HL-60 (cell line): ENCODE measurements around the gene ALDH5A1.

ENCODE experiments used
- DNase-seq, 2 experiments: peaks; one replicate each; pipeline ENCODE4 v3.0.0-alpha.2; 2010 to 2020; ENCODE audit warnings: low read depth in 1 of 2, low spot score in 1 of 2
- H3K27ac ChIP-seq: fragments of 250-450 bp; sonication (Bioruptor Pico); replicated peaks from 2 replicates; pipeline ENCODE4 v1.5.1; 2020; ENCODE audit warnings: mild to moderate bottlenecking, moderate library complexity
- H3K27me3 ChIP-seq: fragments of 250-450 bp; sonication (Bioruptor Pico); 2 replicates; pipeline ENCODE4 v1.5.1; 2021; ENCODE audit warnings: mild to moderate bottlenecking, moderate library complexity; ENCODE audit not compliant: insufficient read depth, poor library complexity, severe bottlenecking
- H3K4me3 ChIP-seq: replicated peaks from 2 replicates; pipeline ENCODE4 v1.5.1; 2011; ENCODE audit warnings: mild to moderate bottlenecking, control low read depth, low read length; ENCODE audit not compliant: insufficient read depth
- CTCF ChIP-seq: IDR thresholded peaks from one replicate; pipeline ENCODE4 v1.5.1; 2011; ENCODE audit warnings: low read length, control low read depth, inconsistent platforms; ENCODE audit not compliant: insufficient read depth
- GABPA ChIP-seq: IDR thresholded peaks from 2 replicates; pipeline ENCODE4 v1.6.1; 2012; ENCODE audit warnings: low read depth
- POLR2AphosphoS5 ChIP-seq: IDR thresholded peaks from 2 replicates; pipeline ENCODE4 v1.6.1; 2012; ENCODE audit warnings: low read depth
- REST ChIP-seq: IDR thresholded peaks from 2 replicates; pipeline ENCODE4 v1.6.1; 2012; ENCODE audit warnings: low read depth; ENCODE audit not compliant: insufficient replicate concordance
- SPI1 ChIP-seq: IDR thresholded peaks from 2 replicates; pipeline ENCODE4 v1.6.1; 2012; ENCODE audit warnings: low read depth, mild to moderate bottlenecking, borderline replicate concordance

ALDH5A1 gene

GRCh38 chr6:24501374-24501773, 6.6 kb downstream of the ALDH5A1 start:
- no peak for DNase-seq
- no peak overlapping the region for H3K27ac ChIP-seq
- no peak for TF ChIP-seq REST
- TF ChIP-seq POLR2AphosphoS5: no peak
- TF ChIP-seq CTCF: no peak
- no peak for TF ChIP-seq GABPA
- no peak for TF ChIP-seq SPI1
- H3K4me3 ChIP-seq: no peak overlapping the region
- H3K27me3 ChIP-seq: no peaks in the 10 kb centered on the region

GRCh38 chr6:24501914-24502313, 7.1 kb downstream of the ALDH5A1 start:
- Histone ChIP-seq H3K4me3 (no peak overlapping the region), H3K27ac (no peak overlapping the region), H3K27me3 (no peaks in the 10 kb centered on the region)
- TF ChIP-seq POLR2AphosphoS5: no peak
- no peak for TF ChIP-seq GABPA
- no peak for DNase-seq

GRCh38 chr6:24504287-24504648, 9.5 kb downstream of the ALDH5A1 start:
- DNase-seq: no peak
- no peak overlapping the region for H3K27ac ChIP-seq
- no peak overlapping the region for H3K4me3 ChIP-seq
- TF ChIP-seq REST (no peak), POLR2AphosphoS5 (no peak), CTCF (no peak), GABPA (no peak), SPI1 (no peak)
- H3K27me3 ChIP-seq: no peaks in the 10 kb centered on the region

GRCh38 chr6:24504649-24505586, 10.1 kb downstream of the ALDH5A1 start:
- H3K4me3 ChIP-seq: no peak overlapping the region
- no peak for DNase-seq
- TF ChIP-seq GABPA (no peak), REST (no peak), POLR2AphosphoS5 (no peak), CTCF (no peak), SPI1 (no peak)
- no peaks in the 10 kb centered on the region for H3K27me3 ChIP-seq
- no peak overlapping the region for H3K27ac ChIP-seq
